Stimulated activated CD4-positive, alpha-beta T cell treated with anti-CD3 and anti-CD28 coated beads, Interleukin-1b, Interleukin-23, amount 100 ng/mL, for 4 hours (primary cell): Measurements from ENCODE around the gene HOXD9.

Source experiments
- DNase-seq, 2 donors: peaks; one replicate each; pipeline ENCODE4 v3.0.0-alpha.2; 2020; ENCODE audit warnings: low read depth in 2 of 2

The HOXD9 gene

DNA sequence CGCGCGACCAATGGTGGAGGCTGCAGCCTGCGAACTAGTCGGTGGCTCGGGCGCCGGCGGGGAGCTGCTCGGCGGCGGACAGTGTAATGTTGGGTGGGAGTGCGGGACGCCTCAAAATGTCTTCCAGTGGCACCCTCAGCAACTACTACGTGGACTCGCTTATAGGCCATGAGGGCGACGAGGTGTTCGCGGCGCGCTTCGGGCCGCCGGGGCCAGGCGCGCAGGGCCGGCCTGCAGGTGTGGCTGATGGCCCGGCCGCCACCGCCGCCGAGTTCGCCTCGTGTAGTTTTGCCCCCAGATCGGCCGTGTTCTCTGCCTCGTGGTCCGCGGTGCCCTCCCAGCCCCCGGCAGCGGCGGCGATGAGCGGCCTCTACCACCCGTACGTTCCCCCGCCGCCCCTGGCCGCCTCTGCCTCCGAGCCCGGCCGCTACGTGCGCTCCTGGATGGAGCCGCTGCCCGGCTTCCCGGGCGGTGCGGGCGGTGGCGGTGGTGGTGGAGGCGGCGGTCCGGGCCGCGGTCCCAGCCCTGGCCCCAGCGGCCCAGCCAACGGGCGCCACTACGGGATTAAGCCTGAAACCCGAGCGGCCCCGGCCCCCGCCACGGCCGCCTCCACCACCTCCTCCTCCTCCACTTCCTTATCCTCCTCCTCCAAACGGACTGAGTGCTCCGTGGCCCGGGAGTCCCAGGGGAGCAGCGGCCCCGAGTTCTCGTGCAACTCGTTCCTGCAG is at the start of gene HOXD9:
TSS of gene HOXD9 (plus strand) at position 37 of the 728 bp plus-strand sequence. CDS start at position 87, 50 bp downstream.
- no peak for DNase-seq

GRCh38 chr2:176072951-176073904 is 49.3 kb upstream of the HOXD9 start:
- no peak for DNase-seq

DNA sequence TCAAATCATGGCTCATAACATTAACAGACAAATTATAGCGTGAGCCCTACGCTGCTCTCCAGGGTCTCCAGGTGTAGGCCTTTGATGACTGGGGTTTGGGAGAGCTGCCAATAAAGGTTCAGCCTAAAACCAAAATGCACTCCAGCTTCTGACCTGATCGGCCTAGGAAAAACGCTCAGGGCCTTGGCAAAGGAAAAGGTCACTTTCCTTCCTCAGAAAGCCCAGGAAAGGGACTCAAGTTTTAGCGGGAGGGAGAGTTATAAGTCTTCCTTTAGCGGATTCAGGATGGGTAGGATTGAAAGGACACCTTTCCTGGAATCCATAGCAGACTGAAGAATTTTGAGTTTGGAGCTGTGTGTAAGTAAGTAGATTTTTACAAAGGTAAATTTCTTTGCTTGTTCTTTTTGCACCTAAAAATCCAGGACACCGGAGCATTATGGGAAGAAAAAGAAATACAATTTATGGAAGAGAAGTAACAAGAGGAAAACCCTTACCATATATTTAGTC is 47.5 kb upstream of the HOXD9 start:
- no peak for DNase-seq

DNA sequence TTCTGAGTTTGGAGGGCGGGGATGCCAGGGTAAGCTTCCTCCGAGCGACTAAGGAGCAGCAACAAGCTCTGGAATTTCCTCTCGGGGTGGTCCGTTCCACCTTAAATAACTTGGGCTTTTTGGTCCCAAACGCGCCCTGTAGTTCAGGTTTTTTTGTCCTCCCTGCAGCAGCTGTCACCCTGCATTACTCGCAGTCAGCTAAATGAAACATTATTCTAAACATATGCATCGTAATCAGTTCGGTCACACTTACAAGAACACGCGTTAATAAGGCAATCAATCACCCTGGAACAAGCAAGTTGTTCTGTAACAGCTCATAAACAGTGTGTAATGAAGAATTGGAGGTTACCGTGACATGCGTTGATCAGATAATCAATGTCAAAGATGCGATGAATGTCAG is 47.0 kb upstream of the HOXD9 start:
- DNase-seq, result no peak

DNA sequence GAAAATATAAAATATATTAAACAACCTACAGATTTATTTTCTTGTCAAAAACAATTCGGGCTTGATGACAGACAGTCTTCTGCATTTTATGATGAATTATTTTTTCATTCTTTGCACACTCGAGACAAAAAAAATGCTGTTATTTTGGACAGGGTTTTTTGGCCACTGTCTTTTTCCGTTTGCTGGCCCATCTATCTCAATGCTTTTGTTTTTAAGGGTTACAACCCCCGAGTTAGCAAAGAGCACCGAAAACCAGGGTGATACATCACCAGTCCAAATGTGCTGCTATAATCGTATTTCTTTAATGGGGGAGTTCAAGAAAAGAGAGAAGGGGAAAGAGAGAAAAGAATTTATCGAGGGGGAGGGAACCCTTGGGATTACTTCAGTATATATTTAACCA is 46.5 kb upstream of the HOXD9 start:
- no peak for DNase-seq

DNA sequence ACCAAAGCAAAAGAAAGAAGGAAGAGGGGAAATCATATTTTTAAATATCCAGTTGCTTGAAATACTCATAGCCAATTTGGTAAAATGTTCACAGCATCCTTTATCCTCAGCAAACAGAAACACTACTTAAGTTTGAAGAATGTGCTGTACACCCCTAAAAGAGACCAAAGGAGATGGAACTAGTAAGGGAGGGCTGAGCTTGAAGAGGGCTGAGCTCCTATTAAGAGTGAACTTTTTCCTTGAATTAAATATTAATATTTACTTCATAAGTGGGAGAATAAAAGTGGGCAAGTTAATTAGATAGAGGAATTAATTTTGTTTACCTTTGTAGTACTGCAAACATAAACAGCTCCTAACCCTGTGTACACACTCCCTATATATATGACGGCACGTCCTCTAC is 45.7 kb upstream of the HOXD9 start:
- DNase-seq, result no peak

DNA sequence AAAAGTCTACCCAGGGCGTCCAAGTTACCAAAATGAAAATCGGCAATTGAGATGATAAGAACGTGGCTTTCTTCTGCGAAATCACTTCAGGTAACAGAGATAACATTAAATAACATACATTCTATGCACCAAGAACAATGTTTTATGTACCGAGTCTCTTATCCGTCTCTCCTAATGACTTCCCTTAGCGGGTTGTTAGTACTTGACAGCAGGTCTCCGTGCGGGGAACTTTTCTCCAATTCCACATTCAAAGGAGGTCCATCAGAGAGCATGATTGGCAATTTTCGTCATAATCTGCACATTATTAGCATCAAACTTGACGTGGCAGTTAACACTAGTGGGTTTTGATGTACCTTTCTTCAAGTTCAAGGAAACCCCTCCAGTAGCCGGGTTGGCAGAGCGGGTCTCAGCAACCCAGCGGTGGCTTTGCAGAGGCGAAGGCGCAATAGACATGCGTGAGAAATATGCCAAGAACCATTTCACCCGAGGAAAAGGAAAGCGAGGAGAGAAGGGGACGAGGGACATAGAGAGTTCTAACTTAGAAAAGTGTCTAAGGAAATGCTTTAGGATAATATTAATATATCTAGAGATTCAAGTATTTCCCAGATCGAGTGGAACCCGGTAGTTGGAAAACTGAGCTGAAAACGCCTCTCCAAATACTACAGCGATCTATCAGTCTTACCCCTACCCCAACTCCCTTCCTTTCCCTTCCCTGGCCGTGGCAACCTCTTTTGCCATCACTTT is 43.8 kb upstream of the HOXD9 start:
- DNase-seq, result no peak

DNA sequence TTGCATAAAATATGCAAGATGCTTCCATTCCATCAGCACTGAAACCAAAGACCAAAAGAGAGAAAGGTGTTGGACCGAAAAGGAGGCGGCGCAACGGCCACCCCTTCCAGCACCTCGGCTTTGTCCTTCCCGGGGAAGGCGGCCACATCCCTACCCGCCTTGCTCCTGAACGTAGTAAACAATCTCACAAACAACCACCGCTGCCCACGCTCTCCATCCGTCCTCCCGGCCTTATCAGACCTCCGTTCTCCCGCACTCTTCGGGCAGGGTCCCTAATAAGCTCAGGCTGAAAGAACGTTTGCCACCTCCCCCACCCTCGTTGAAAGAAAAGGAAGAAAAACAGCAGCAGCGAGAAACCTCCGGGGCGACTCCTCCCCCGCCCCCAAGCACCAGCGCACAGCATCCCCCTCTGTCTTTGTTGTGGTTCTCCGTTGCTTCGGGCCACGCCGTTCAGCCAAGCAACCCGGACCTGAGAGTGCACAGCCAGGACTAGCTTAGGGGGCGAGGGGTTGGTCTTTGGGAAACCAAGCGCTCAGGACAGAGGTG is 43.2 kb upstream of the HOXD9 start:
- DNase-seq, result no peak

DNA sequence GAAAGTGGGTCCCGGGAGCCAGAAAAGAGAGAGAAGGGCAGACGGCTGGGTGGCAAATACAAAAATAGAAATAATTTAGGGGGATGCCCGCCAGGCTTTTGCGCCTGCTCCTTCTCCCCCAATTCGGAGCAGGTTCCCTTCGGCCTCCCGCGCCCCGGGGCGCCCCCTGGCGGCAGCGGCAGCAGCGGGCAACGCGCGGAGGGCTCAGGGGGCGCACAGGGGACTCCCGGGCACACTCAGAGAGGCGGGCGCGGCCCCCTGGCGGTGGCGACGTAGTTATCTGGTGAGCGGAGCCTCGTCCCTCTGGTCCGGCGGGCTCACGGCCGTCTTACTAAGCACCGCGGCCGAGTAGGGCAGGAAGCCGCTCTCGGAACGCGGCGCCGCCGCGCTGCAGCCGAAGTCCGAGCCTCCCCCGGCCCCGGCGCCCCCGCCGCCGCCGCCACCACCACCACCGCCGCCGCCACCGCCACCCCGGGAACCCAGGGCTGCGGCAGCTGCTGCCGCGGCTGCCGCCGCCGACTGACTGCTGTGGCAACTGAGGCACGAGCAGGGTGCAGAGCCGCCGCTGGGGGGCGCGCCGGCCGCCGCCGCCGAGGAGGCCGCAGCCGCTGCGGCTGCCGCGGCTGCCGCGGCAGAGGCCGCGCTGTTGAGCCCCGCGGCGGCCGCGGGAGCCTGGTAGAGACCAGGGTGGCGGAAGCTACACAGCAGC is 42.5 kb upstream of the HOXD9 start:
- no peak for DNase-seq

- no peak for DNase-seq
These were observed 41.8 kb upstream of the HOXD9 start for GRCh38 chr2:176080540-176081375.

GRCh38 chr2:176081376-176081836 is 41.1 kb upstream of the HOXD9 start:
- no peak for DNase-seq

DNA sequence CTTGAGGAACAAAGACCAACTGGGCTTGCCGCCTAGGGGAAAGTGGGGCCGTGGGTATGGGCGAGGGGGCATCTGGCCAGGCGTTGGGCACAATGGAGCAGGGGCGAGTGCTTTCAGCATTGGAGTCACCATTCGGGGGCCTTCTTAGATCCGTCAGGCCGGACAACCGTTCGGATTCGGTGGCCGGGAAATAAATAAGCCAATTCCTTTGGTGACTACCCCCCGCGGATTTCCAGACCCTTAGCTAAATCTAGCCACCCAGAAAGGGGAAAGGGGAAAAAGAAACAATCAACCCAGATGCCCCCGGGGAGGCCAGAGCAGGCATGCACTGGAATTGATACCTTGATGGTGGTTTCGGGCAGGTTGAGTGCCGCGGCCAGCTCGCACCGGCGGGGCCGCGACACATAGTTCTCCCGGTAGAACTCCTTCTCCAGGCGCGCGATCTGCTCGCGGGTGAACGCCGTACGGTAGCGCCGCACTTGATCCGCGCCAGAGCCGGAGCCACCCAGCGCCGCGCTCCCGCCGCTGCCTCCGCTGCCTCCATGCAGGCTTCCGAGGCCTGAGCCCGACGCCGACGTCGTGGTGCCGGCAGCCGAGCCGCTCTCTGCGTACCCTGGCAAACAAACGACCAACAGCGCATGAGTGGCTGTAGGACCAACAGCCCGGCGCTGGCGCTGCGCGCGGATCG is 40.5 kb upstream of the HOXD9 start:
- no peak for DNase-seq

GRCh38 chr2:176082525-176082823 is 40.0 kb upstream of the HOXD9 start:
- DNase-seq, result no peak

- DNase-seq, result no peak
These were observed 39.4 kb upstream of the HOXD9 start for GRCh38 chr2:176082824-176083751.

DNA sequence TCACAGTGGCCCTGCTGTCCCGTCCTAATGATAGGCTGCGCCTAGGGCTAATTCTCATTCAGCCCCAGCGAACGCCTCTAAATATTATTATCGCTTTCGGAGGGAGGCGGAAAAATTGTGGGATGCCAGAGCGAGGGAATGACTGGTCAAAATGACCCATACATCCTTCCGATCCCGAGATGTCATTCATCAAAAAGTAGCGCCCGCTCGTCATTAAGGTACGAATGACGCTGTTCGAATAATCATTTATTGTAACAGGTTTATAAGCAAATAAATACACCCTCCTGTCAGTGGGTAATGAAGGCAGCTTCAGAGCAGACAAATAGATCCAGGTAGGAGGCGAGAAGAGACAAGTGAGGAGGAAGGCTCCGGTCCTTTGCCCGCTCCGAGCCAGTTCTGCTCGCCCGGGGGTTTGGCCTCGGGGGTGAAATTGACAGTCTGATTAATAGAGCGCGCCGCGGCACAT is 38.7 kb upstream of the HOXD9 start, which contains the start of gene EVX2:
TSS of gene EVX2 (minus strand) at position 167 of the 466 bp plus-strand sequence. CDS start 186 bp downstream, outside the sequence.
- no peak for DNase-seq

- no peak for DNase-seq
These were observed 37.9 kb upstream of the HOXD9 start for GRCh38 chr2:176084611-176085119.

- no peak for DNase-seq
These were observed 37.3 kb upstream of the HOXD9 start for GRCh38 chr2:176085120-176085788.
